GM19324 (cell line): ENCODE results near the gene DUOXA2.
"Not testable (repeated sequence)": the region's sequence is repeated elsewhere in the genome, so short reads cannot be mapped to it uniquely, and the experiment has no call there.

Source experiments
- ATAC-seq: cut with Tn5 transposase; IDR thresholded peaks from one replicate; pipeline ENCODE4 v1.9.1; 2021; ENCODE audit warnings: mild to moderate bottlenecking, moderate library complexity; ENCODE audit not compliant: unreplicated experiment, low FRiP score

Gene DUOXA2

GRCh38 chr15:45134682-45135604, 20.8 kb downstream of the DUOXA2 start:
- no peak for ATAC-seq

GRCh38 chr15:45135705-45136377, 21.7 kb downstream of the DUOXA2 start:
- ATAC-seq: not testable (repeated sequence)

DNA sequence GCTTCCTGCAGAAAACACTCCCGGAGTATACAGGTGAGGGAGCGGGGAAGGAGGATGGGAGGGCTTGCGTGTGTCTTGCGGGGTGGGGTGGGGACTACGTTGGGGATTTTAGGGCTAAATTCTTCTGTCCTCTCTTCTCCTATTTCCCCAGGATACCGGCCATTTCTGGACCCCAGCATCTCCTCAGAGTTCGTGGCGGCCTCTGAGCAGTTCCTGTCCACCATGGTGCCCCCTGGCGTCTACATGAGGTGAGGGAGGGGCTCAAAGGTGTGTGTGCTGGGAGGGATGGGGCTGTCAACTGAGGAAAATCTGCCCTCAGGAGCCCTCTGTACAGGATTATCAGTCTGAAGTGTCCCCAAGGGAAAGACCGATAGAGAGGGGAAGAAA, 22.2 kb downstream of the DUOXA2 start:
- ATAC-seq: no peak

DNA sequence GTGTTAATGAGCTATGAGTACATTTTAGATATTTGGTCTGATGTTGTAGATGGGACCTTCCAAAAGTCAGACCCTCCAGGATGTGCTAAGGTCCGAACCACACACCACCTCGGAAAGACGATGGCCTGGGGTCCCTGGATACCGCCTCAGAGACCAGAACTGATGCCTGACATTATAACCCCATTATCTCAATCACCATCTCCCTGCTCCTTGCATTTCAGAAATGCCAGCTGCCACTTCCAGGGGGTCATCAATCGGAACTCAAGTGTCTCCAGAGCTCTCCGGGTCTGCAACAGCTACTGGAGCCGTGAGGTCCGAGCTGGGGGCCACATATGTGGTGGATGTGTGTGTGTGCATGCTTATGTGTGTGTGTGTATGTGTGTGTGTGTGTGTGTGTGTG, 23.6 kb downstream of the DUOXA2 start:
- ATAC-seq: no peak

- ATAC-seq: no peak
Measured at GRCh38 chr15:45138814-45139765, 25.0 kb downstream of the DUOXA2 start.

- no peak for ATAC-seq
Measured at GRCh38 chr15:45139770-45140169, 25.6 kb downstream of the DUOXA2 start.

- no peak for ATAC-seq
Measured at GRCh38 chr15:45140557-45141250, 26.6 kb downstream of the DUOXA2 start.

GRCh38 chr15:45141386-45141785, 27.3 kb downstream of the DUOXA2 start:
- no peak for ATAC-seq

DNA sequence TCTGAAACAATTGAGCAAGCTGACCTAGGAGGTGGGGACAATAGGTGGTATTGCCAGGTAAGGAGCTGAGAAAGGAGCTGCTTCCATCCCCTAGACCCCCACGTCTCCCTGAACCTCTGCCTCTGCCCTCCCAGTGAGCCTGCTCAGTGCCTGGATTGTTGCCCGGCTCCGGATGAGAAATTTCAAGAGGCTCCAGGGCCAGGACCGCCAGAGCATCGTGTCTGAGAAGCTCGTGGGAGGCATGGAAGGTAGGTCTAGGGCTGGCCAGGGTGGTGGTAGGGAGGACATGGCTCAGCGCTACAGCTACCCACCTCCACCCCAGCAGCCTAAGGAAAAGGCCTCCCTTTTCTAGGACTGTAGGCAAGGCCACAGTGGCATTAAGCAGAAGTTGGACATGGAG, 28.9 kb downstream of the DUOXA2 start:
- no peak for ATAC-seq

DNA sequence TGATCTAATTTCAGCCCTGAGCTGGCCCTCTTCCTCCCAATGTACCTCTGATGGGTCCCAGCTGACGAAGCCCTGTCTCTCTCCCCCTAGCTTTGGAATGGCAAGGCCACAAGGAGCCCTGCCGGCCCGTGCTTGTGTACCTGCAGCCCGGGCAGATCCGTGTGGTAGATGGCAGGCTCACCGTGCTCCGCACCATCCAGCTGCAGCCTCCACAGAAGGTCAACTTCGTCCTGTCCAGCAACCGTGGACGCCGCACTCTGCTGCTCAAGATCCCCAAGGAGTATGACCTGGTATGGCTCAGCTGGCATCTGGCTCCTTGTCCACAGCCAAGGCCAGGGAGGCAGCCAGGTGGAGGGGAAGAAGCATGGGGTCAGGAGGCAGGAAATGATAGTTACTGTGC, 29.8 kb downstream of the DUOXA2 start:
- no peak for ATAC-seq

GRCh38 chr15:45144775-45145174, 30.6 kb downstream of the DUOXA2 start:
- ATAC-seq: no peak

DNA sequence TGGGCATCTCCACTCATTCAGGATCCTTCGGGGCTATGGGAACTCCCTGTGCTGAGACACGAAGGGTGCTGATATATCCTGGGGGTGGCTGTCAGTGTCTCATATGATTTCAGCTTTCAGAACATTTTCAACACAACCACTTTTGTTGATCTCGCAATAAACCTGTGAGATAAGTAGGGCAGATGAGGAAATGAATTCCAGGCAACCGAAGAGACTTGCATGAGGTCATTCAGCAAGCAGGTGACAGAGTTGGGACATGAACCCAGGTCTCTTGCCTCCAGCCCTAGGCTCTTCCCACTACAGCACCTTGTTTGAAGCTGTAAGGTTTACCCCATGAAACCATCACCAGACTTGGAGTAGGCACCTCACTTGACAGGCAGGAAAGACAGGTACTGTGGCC, 32.3 kb downstream of the DUOXA2 start:
- no peak for ATAC-seq

DNA sequence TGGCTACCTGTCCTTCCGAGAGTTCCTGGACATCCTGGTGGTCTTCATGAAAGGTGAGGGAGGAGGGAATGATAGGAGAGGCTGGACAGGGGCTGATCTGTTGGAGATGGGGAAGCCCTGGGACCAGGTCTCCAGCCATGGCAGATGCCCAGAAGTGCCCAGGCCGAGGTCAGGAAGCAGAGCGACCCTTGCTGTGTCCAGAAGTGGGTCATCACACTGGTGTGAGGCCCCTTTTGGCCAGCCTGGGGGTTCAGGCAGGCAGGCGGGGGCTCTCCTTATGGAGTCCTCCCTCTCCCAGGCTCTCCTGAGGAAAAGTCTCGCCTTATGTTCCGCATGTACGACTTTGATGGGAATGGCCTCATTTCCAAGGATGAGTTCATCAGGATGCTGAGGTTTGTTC, 33.5 kb downstream of the DUOXA2 start:
- no peak for ATAC-seq

DNA sequence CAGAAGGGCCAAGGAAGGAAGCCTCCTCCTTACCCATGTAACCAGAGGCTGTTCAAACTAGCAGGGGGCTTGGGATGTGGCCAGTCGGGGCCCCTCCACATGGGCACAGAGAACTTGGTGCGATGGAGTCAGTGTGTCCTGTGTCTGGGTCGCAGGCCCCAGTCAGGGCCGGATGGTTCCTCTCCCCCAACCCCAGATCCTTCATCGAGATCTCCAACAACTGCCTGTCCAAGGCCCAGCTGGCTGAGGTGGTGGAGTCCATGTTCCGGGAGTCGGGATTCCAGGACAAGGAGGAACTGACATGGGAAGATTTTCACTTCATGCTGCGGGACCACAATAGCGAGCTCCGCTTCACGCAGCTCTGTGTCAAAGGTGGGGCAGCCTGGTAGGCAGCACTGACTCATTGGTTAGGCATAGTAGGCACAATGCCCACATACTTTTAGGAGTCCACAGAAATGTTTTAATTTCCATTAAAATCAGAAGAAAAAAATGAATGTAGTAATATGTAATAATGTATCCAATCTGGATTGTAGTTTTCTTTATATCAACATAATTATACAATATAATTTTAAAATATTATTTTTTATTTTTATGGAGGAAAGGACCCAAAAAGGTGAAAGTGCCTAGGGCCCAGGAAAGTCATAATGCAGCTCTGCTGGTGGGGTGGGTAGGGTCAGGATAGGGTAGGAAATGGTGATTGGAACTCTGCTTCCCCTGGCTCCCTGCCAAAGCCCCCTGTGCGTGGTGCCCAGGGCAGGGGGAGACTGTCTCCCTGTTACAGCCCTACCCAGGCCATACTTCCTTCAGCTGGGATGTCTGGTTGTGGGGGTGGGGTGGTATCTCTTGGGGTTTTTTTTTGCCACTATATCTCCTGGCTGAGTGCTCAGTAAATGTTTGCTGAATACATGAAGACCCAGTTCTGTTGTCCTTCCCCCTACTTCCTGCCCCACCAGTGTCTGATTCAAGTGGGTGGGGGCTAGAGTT, 34.2 kb downstream of the DUOXA2 start:
- ATAC-seq: no peak

DNA sequence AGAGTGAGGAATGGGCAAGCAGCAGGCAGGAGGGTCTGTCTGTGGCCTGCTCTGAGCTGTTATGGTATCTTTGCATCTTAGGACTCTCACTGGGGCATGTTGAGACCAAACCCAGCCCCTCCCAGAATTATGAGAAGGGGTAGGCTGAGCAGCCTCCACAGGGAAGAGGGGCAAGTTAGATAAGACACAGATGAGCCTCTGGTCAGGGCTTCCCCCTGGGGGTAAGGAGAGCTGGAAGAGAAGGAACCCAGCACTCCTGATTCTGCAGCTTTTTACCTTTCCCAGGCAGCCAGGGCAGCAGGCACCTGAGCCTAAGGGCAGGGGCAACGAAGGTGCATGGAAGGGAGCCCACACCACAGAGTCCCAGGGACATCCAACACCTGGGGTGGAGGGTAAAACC, 34.9 kb downstream of the DUOXA2 start:
- ATAC-seq: no peak

- ATAC-seq: no peak
Measured at GRCh38 chr15:45150481-45150880, 36.4 kb downstream of the DUOXA2 start.

DNA sequence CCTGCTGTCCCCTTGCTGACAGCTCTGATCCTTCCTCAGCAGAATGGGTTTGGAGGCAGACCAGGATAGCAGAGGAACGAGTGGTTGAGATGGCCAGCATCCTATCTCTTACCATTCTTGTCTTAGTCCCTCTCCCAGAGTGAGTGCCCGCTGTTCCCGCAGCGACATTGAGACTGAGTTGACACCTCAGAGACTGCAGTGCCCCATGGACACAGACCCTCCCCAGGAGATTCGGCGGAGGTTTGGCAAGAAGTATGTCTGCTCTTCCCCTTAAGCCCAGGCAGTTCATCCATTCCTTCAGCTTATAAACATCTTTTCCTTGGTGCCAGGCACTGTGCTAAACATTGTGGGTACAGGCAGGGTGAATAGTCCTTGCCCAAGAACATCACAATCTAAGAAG, 36.9 kb downstream of the DUOXA2 start:
- ATAC-seq: no peak

DNA sequence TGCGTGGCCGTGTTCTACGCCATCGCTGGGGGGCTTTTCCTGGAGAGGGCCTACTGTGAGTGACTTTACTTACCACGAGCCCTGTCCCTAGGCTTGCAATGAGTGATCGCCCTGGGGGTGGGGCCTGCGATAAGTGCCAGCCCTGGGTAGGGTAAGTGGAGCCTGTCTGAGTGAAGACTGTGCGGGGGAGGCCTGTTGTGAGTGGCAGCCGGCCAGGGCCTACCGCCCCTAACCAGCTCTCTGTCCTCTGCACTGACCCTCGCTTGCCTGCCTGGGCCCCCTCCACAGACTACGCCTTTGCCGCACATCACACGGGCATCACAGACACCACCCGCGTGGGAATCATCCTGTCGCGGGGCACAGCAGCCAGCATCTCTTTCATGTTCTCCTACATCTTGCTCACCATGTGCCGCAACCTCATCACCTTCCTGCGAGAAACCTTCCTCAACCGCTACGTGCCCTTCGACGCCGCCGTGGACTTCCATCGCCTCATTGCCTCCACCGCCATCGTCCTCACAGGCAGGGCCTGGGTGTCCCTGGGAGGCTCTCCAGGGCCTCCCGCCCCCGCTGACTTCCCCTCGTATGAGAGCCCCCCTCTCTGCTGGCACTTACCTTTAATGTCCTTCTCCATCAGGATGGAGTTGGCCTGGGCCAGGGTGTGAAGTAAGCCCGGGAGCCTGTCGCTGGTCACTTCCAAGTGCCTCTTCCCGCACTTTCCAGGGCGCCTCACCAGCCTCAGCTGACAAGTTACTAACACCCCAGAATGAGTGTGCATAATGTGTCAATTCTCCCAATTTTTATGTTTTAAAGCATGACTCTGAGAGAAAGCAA, 38.1 kb downstream of the DUOXA2 start:
- no peak for ATAC-seq
